CD4-positive, alpha-beta T cell (primary cell): Measurements from ENCODE around the gene CDK17. TPM values are rescaled to one million over a fixed set of nuclear protein-coding genes. Genes with fewer than 3 reads are reported as not detected.
"Not testable (repeated sequence)": the region's sequence is repeated elsewhere in the genome, so short reads cannot be mapped to it uniquely, and the experiment has no call there.

ENCODE experiments used
- ATAC-seq: fragments of 200-7000 bp; cut with Tn5 transposase; one replicate; pipeline ENCODE4 v1.10.0; 2022; ENCODE audit warnings: mild to moderate bottlenecking; ENCODE audit not compliant: poor library complexity
- CTCF ChIA-PET: fragments of 350-600 bp; sonication (Branson Sonifier 250); formaldehyde crosslinking; loops from one replicate; lab custom pipeline; 2021; ENCODE audit warnings: antibody characterized with exemption, inconsistent platforms; lab: Charles Lee
- POLR2A ChIA-PET: fragments of 350-600 bp; sonication (Branson Sonifier 250); formaldehyde crosslinking; loops from one replicate; lab custom pipeline; 2021; ENCODE audit warnings: antibody characterized with exemption, inconsistent platforms; lab: Charles Lee
- DNase-seq, 14 experiments: peaks; one replicate each; pipeline ENCODE4 v3.0.0-alpha.2; 2013 to 2020; ENCODE audit warnings: mixed read lengths in 2 of 14
- H3K27ac ChIP-seq, 2 donors: one replicate each; pipeline versions ENCODE4 v1.5.1 to v1.7.0; 2013; ENCODE audit warnings: low read length in 2 of 2, low read depth in 1 of 2, mild to moderate bottlenecking in 1 of 2
- H3K27me3 ChIP-seq, 2 experiments: 1 replicate in 1 of 2; 2 replicates in 1 of 2; pipeline versions ENCODE4 v1.6.1 to v1.7.0; 2013; ENCODE audit warnings: low read length in 2 of 2, control low read depth in 1 of 2, mild to moderate bottlenecking in 1 of 2, moderate library complexity in 1 of 2; ENCODE audit not compliant: insufficient read depth in 2 of 2, control insufficient read depth in 1 of 2
- H3K36me3 ChIP-seq: one replicate; pipeline ENCODE4 v1.6.1; 2013; ENCODE audit warnings: low read length, control low read depth; ENCODE audit not compliant: insufficient read depth
- H3K4me1 ChIP-seq: one replicate; pipeline ENCODE4 v1.6.1; 2013; ENCODE audit warnings: low read length, control low read depth; ENCODE audit not compliant: insufficient read depth
- H3K4me3 ChIP-seq: one replicate; pipeline ENCODE4 v1.5.1; 2013; ENCODE audit warnings: mild to moderate bottlenecking, low read length, moderate library complexity
- H3K9me3 ChIP-seq, 2 experiments: 1 replicate in 1 of 2; 2 replicates in 1 of 2; pipeline versions ENCODE4 v1.6.1 to v1.7.0; 2013; ENCODE audit warnings: low read length in 2 of 2, mild to moderate bottlenecking in 2 of 2, control low read depth in 1 of 2, moderate library complexity in 1 of 2; ENCODE audit not compliant: control insufficient read depth in 1 of 2, insufficient read depth in 1 of 2
- H3K27ac Mint-ChIP-seq: one replicate; pipeline ENCODE4 v1.8.0; 2020; ENCODE audit warnings: mixed read lengths
- H3K27me3 Mint-ChIP-seq: one replicate; pipeline ENCODE4 v1.8.0; 2021; ENCODE audit warnings: mixed read lengths
- H3K36me3 Mint-ChIP-seq: one replicate; pipeline ENCODE4 v1.8.0; 2021; ENCODE audit warnings: low read depth, mixed read lengths
- H3K4me1 Mint-ChIP-seq: one replicate; pipeline ENCODE4 v1.8.0; 2021; ENCODE audit warnings: low read depth, mixed read lengths
- H3K4me3 Mint-ChIP-seq: one replicate; pipeline ENCODE4 v1.8.0; 2020; ENCODE audit warnings: mild to moderate bottlenecking, mixed read lengths
- H3K9me3 Mint-ChIP-seq: one replicate; pipeline ENCODE4 v1.8.0; 2020; ENCODE audit warnings: mixed read lengths
- CTCF ChIP-seq: fragments of 200-600 bp; IDR thresholded peaks from one replicate; pipeline ENCODE4 v1.8.0; 2022; ENCODE audit warnings: antibody characterized with exemption, mild to moderate bottlenecking
- intact Hi-C, 2 experiments: fragments of 100-400 bp; cut with DNase I in 1 of 2; cut with micrococcal nuclease in 1 of 2; formaldehyde crosslinking; loops; one replicate each; pipeline versions ENCODE4 v1.15.1 to v1.9.0; 2023 to 2025; cut with DNase I, micrococcal nuclease
- total RNA-seq, 174 experiments: library from RNA in 2 of 174; stranded (reverse) in 2 of 174; gene quantifications; one replicate each; pipeline ENCODE4 v1.2.3 and lab custom pipeline; 2021 to 2026

Gene CDK17
- total RNA-seq, 2 experiments from 2014 or later: 112 to 113 TPM

- Histone ChIP-seq H3K9me3 (no peaks in the 10 kb centered on the region), H3K4me3 (no peak overlapping the region), H3K27ac (no peak overlapping the region), H3K4me1 (no peaks in the 10 kb centered on the region), H3K27me3 (no peaks in the 10 kb centered on the region), H3K36me3 (no peaks in the 10 kb centered on the region)
- no peak overlapping the region for H3K4me3 Mint-ChIP-seq
- no peaks in the 10 kb centered on the region for H3K9me3 Mint-ChIP-seq
- CTCF ChIA-PET: interaction anchor here (1.3 kb wide), 1 partner anchor 10 kb away, joined by 3 read pairs; the partner anchor contains the start of gene CDK17
- no peak overlapping the region for H3K27ac Mint-ChIP-seq
- no peak for DNase-seq
- H3K27me3 Mint-ChIP-seq: no peaks in the 10 kb centered on the region
- intact Hi-C loops: loop anchor here in 1 of 2 experiments (2.0 kb wide), 1 partner anchor 15 kb away; no protein-coding TSS in a partner anchor
- no peak for ATAC-seq
- no peaks in the 10 kb centered on the region for H3K36me3 Mint-ChIP-seq
- no peaks in the 10 kb centered on the region for H3K4me1 Mint-ChIP-seq
- no peak for TF ChIP-seq CTCF
- POLR2A ChIA-PET: interaction anchor here (1.0 kb wide), 1 partner anchor 8 kb away, joined by 3 read pairs; no protein-coding TSS in a partner anchor
Observed at GRCh38 chr12:96409731-96410130, 9.5 kb upstream of the CDK17 start.

GRCh38 chr12:96408993-96409392 lies 8.8 kb upstream of the CDK17 start:
- H3K36me3 Mint-ChIP-seq: no peaks in the 10 kb centered on the region
- no peak overlapping the region for H3K27ac ChIP-seq
- no peak for DNase-seq
- no peaks in the 10 kb centered on the region for H3K4me1 ChIP-seq
- CTCF ChIA-PET: interaction anchor here (1.3 kb wide), 1 partner anchor 9 kb away, joined by 3 read pairs; the partner anchor contains the start of gene CDK17
- no peaks in the 10 kb centered on the region for H3K27me3 ChIP-seq
- H3K4me3 ChIP-seq: no peak overlapping the region
- H3K36me3 ChIP-seq: no peaks in the 10 kb centered on the region
- POLR2A ChIA-PET: no interaction called here
- TF ChIP-seq CTCF: no peak
- no peaks in the 10 kb centered on the region for H3K4me1 Mint-ChIP-seq
- H3K9me3 Mint-ChIP-seq: no peaks in the 10 kb centered on the region
- no peaks in the 10 kb centered on the region for H3K9me3 ChIP-seq
- H3K27me3 Mint-ChIP-seq: no peaks in the 10 kb centered on the region
- intact Hi-C loops: no loop called here
- H3K27ac Mint-ChIP-seq: no peak overlapping the region
- H3K4me3 Mint-ChIP-seq: no peak overlapping the region
- ATAC-seq: no peak

DNA sequence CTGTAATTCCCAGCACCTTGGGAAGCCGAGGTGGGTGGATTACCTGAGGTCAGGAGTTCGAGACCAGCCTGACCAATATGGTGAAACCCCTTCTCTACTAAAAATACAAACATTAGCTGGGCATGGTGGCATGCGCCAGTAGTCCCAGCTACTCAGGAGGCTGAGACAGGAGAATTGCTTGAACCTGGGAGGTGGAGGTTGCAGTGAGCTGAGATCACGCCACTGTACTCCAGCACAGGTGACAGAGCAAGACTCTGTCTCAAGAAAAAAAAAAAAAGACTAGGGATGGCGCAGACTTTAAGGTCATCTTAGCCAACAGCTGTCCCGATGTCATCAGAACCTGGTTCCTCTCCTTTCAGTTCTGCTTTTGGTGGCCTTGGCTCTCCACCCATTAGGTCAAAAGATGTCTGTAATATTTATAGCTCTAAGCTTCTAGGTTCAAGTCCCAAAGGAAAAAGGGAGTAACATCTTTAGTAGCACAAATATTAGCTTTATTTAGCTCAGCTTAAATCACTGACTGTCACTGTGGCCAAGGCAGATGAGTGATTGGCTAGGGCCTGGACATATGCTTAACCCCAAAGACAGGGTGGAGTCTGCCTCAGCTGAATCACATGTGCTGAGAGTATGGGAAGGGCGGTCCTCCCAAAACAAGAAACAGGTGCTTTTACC lies 7.3 kb upstream of the CDK17 start:
- CTCF ChIA-PET: interaction anchor here (1.0 kb wide), 1 partner anchor 19 kb away, joined by 3 read pairs; no protein-coding TSS in a partner anchor
- H3K4me3 ChIP-seq, POLR2A ChIA-PET, H3K36me3 ChIP-seq, intact Hi-C loops, H3K27ac ChIP-seq, ATAC-seq, H3K4me1 Mint-ChIP-seq, H3K27me3 Mint-ChIP-seq, H3K36me3 Mint-ChIP-seq, H3K9me3 ChIP-seq, H3K27ac Mint-ChIP-seq, H3K4me3 Mint-ChIP-seq, H3K9me3 Mint-ChIP-seq, H3K4me1 ChIP-seq, H3K27me3 ChIP-seq: not testable (repeated sequence)
- peak in 3 of 14 experiments; percentile 16 to 51 (median 50) for DNase-seq
